B cell (primary cell): ENCODE data around the gene MCTP1. TPM values are rescaled to one million over a fixed set of nuclear protein-coding genes. Genes with fewer than 3 reads are reported as not detected.

ENCODE experiments used
- ATAC-seq: fragments of 200-7000 bp; cut with Tn5 transposase; one replicate; pipeline ENCODE4 v1.10.0; 2021; ENCODE audit warnings: low read depth, mild to moderate bottlenecking, moderate number of reproducible peaks, moderate library complexity
- CTCF ChIA-PET: fragments of 350-600 bp; sonication (Branson Sonifier 250); formaldehyde crosslinking; loops from one replicate; lab custom pipeline; 2021; ENCODE audit warnings: antibody characterized with exemption, inconsistent platforms; lab: Charles Lee
- POLR2A ChIA-PET: fragments of 350-600 bp; sonication (Branson Sonifier 250); formaldehyde crosslinking; loops from one replicate; lab custom pipeline; 2021; ENCODE audit warnings: antibody characterized with exemption; lab: Charles Lee
- DNase-seq: peaks from one replicate; pipeline ENCODE4 v3.0.0; 2013
- H2AFZ ChIP-seq: 2 replicates; pipeline ENCODE4 v1.6.1; 2012; ENCODE audit warnings: mild to moderate bottlenecking, low read depth, low read length; ENCODE audit not compliant: insufficient read depth, poor library complexity, severe bottlenecking
- H3K27ac ChIP-seq, 2 donors: 1 replicate in 1 of 2; 2 replicates in 1 of 2; pipeline ENCODE4 v1.5.1; 2012 to 2013; ENCODE audit warnings: low read length in 2 of 2, mild to moderate bottlenecking in 2 of 2, moderate library complexity in 1 of 2
- H3K27me3 ChIP-seq, 4 experiments: fragments of 200-600 bp in 1 of 4; sonication (generic) in 1 of 4; replicated peaks in 1 of 4; 1 replicate in 2 of 4; 2 replicates in 2 of 4; pipeline versions ENCODE4 v1.6.1 to v1.7.0; 2013 to 2016; ENCODE audit warnings: low read length in 3 of 4, mild to moderate bottlenecking in 2 of 4, mixed read lengths in 1 of 4, moderate library complexity in 1 of 4; ENCODE audit not compliant: insufficient read depth in 4 of 4, control insufficient read depth in 3 of 4; ENCODE audit errors: control extremely low read depth in 1 of 4
- H3K36me3 ChIP-seq, 2 experiments: replicated peaks in 1 of 2; 1 replicate in 1 of 2; 2 replicates in 1 of 2; pipeline versions ENCODE4 v1.6.1 to v1.7.1; 2013; ENCODE audit warnings: low read length in 1 of 2; ENCODE audit not compliant: insufficient read depth in 2 of 2, control insufficient read depth in 1 of 2; ENCODE audit errors: control extremely low read depth in 1 of 2, extremely low read depth in 1 of 2
- H3K4me1 ChIP-seq, 2 donors: fragments of 200-600 bp in 1 of 2; sonication (generic) in 1 of 2; 1 replicate in 1 of 2; 2 replicates in 1 of 2; pipeline versions ENCODE4 v1.5.1 to v1.6.1; 2013 to 2017; ENCODE audit warnings: low read length in 2 of 2; ENCODE audit not compliant: control insufficient read depth in 2 of 2, insufficient read depth in 2 of 2
- H3K4me2 ChIP-seq: replicated peaks from 2 replicates; pipeline ENCODE3; 2012; ENCODE audit warnings: mild to moderate bottlenecking, low read depth, low read length; ENCODE audit not compliant: poor library complexity, severe bottlenecking
- H3K4me3 ChIP-seq, 5 experiments: fragments of 200-600 bp in 1 of 5; sonication (generic) in 1 of 5; 1 replicate in 3 of 5; 2 replicates in 2 of 5; pipeline versions ENCODE4 v1.5.1 to v1.7.0; 2011 to 2016; ENCODE audit warnings: low read length in 4 of 5, mild to moderate bottlenecking in 4 of 5, low read depth in 2 of 5, control low read depth in 1 of 5, moderate library complexity in 1 of 5; ENCODE audit not compliant: insufficient read depth in 1 of 5; ENCODE audit errors: control extremely low read depth in 1 of 5, extremely low read depth in 1 of 5
- H3K79me2 ChIP-seq: fragments of 200-600 bp; sonication (generic); one replicate; pipeline ENCODE4 v1.6.0; 2016; ENCODE audit warnings: low read length; ENCODE audit not compliant: control insufficient read depth, insufficient read depth
- H3K9ac ChIP-seq: fragments of 200-600 bp; sonication (generic); 2 replicates; pipeline ENCODE4 v1.6.1; 2017; ENCODE audit warnings: mild to moderate bottlenecking, low read length, moderate library complexity
- H3K9me3 ChIP-seq, 3 donors: one replicate each; pipeline versions ENCODE4 v1.6.1 to v1.7.1; 2013; ENCODE audit warnings: low read length in 2 of 3; ENCODE audit not compliant: control insufficient read depth in 2 of 3, insufficient read depth in 1 of 3; ENCODE audit errors: control extremely low read depth in 1 of 3
- H4K20me1 ChIP-seq: 2 replicates; pipeline ENCODE4 v1.6.0; 2012; ENCODE audit warnings: mild to moderate bottlenecking, low read length; ENCODE audit not compliant: insufficient read depth, control insufficient read depth, poor library complexity, severe bottlenecking
- H3K27ac Mint-ChIP-seq: one replicate; pipeline ENCODE4 v1.8.0; 2021; ENCODE audit warnings: mixed read lengths
- H3K27me3 Mint-ChIP-seq: one replicate; pipeline ENCODE4 v1.8.0; 2021; ENCODE audit warnings: mixed read lengths
- H3K4me1 Mint-ChIP-seq: one replicate; pipeline ENCODE4 v1.8.0; 2021; ENCODE audit warnings: mixed read lengths
- H3K4me3 Mint-ChIP-seq: one replicate; pipeline ENCODE4 v1.8.0; 2021; ENCODE audit warnings: mixed read lengths
- H3K9me3 Mint-ChIP-seq: one replicate; pipeline ENCODE4 v1.8.0; 2022; ENCODE audit warnings: mixed read lengths; ENCODE audit not compliant: insufficient read depth
- CTCF ChIP-seq: fragments of 200-600 bp; IDR thresholded peaks from one replicate; pipeline ENCODE4 v1.8.0; 2022; ENCODE audit warnings: antibody characterized with exemption, mild to moderate bottlenecking
- EZH2 ChIP-seq: IDR thresholded peaks from 2 replicates; pipeline ENCODE4 v1.6.1; 2012; ENCODE audit warnings: borderline replicate concordance, low read depth, mild to moderate bottlenecking, moderate library complexity, low read length; ENCODE audit not compliant: insufficient read depth, poor library complexity, severe bottlenecking
- WGBS: methylation state at CpG from one replicate; pipeline ENCODE4 v1.1.5; 2013; ENCODE audit warnings: missing lambda C conversion rate; ENCODE audit not compliant: insufficient coverage; 5-methylcytosine and 5-hydroxymethylcytosine counted together
- intact Hi-C: fragments of 100-400 bp; cut with micrococcal nuclease; formaldehyde crosslinking; loops from one replicate; pipeline ENCODE4 v1.10.0; 2022
- polyA plus RNA-seq: library from polyadenylated mRNA; depleted of rRNA; stranded (reverse); fragments of >200 nt; gene quantifications from 2 replicates; pipeline ENCODE4 v1.2.3, GENCODE V29; 2012
- total RNA-seq, 2 donors: library from RNA; stranded (reverse); fragments of 120-200 nt in 1 of 2; gene quantifications; 1 replicate in 1 of 2; 2 replicates in 1 of 2; pipeline versions ENCODE4 v1.2.3 to v1.2.4, GENCODE V29; 2013 to 2022

MCTP1 gene
- total and polyA plus RNA-seq, 2 donors (not counting 1 experiment from before 2014, with no cell fraction given): 0.42 to 2.5 TPM

DNA sequence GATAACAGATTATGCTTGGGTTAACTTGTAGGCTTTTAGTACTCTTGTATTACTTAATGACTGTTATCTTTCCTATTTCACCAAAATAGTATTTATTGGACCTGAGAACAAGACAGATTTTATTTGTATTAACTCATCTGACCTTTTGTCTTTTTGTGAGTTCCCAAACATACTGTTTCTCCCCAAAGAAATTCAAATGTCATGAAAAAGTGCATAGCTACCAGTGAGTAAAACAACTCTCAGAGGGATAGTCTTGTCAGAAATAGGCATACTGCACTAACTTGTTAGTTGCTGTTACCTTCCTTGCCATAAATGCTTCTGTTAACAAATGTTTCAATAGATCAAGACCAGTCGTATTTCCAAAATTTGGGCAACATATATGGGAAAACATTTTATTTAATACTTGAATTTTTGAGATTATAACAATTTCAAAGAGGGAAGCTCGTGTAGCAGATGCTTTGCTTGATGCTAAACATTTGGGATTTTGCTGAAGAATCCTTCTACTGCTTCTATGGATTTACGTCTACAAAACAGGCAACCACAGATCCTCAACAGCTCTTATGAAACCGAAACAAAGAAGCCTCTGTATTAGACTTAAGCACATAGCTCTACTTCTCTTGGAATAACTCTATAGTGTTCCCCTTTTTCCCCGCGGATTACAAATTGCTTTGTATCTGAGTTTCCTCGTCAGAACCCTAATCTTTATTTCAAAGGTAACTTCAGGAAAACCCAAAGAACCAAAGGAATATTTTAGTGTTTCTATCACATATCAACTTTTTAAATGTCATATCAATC, 248.8 kb downstream of the MCTP1 start:
- no peaks in the 10 kb centered on the region for H3K4me1 Mint-ChIP-seq
- TF ChIP-seq EZH2 (no peak), CTCF (no peak)
- Histone ChIP-seq H4K20me1 (no peaks in the 10 kb centered on the region), H3K9ac (no peak overlapping the region), H3K9me3 (peaks cover 0 to 1% (median 0%) of the 10 kb centered on the region in 3 donors), H3K4me1 (no peaks in the 10 kb centered on the region), H3K36me3 (no peaks in the 10 kb centered on the region), H2AFZ (no peak overlapping the region), H3K27me3 (no peaks in the 10 kb centered on the region), H3K4me2 (peak overlapping the region; percentile 11), H3K79me2 (no peaks in the 10 kb centered on the region), H3K4me3 (no peak overlapping the region), H3K27ac (no peak overlapping the region)
- intact Hi-C loops: no loop called here
- POLR2A ChIA-PET: no interaction called here
- no peak overlapping the region for H3K27ac Mint-ChIP-seq
- 80% methylated on average over 2 of the region's 7 CpGs for WGBS
- no peak for ATAC-seq
- peaks cover 7% of the 10 kb centered on the region for H3K9me3 Mint-ChIP-seq
- CTCF ChIA-PET: no interaction called here
- no peak overlapping the region for H3K4me3 Mint-ChIP-seq
- H3K27me3 Mint-ChIP-seq: no peaks in the 10 kb centered on the region
- no peak for DNase-seq

DNA sequence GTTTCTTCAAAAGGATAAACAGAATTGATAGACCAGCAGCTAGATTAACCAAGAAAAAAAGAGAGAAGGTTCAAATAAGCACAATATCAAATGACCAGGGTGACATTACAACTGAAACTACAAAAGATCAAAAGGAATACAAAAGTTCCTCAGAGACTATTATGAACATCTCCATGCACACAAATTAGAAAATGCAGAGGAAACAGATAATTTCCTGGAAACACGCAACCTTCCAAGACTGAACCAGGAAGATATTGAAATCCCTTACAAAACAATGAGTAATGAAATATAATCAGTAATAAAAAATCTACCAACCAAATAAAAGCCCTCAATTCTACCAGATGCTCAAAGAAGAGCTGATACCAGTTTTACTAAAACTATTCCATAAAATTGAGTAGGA, 252.1 kb downstream of the MCTP1 start:
- Histone ChIP-seq H3K4me3 (no peak overlapping the region), H2AFZ (no peak overlapping the region), H3K79me2 (no peaks in the 10 kb centered on the region), H3K9ac (no peak overlapping the region), H4K20me1 (no peaks in the 10 kb centered on the region), H3K27me3 (peaks cover 0 to 4% (median 0%) of the 10 kb centered on the region in 4 experiments), H3K27ac (no peak overlapping the region), H3K4me1 (no peaks in the 10 kb centered on the region), H3K9me3 (peaks cover 0 to 1% (median 0%) of the 10 kb centered on the region in 3 donors), H3K36me3 (no peaks in the 10 kb centered on the region), H3K4me2 (no peak overlapping the region)
- WGBS: no CpG with 5 or more reads among the region's 1 CpG
- no peak overlapping the region for H3K4me3 Mint-ChIP-seq
- ATAC-seq: no peak
- TF ChIP-seq EZH2: no peak
- TF ChIP-seq CTCF: no peak
- H3K9me3 Mint-ChIP-seq: peaks cover 7% of the 10 kb centered on the region
- no peaks in the 10 kb centered on the region for H3K27me3 Mint-ChIP-seq
- DNase-seq: no peak
- POLR2A ChIA-PET: no interaction called here
- H3K27ac Mint-ChIP-seq: no peak overlapping the region
- intact Hi-C loops: no loop called here
- CTCF ChIA-PET: no interaction called here
- no peaks in the 10 kb centered on the region for H3K4me1 Mint-ChIP-seq
